HCT116 (cell line): ENCODE results near the gene CNTNAP5. TPM values are rescaled to one million over a fixed set of nuclear protein-coding genes. Genes with fewer than 3 reads are reported as not detected.

ENCODE experiments used
- ATAC-seq: fragments of 200-7000 bp; cut with Tn5 transposase; 2 replicates; pipeline ENCODE4 v1.9.1; 2020; ENCODE audit warnings: mild to moderate bottlenecking, moderate library complexity
- BruUV-seq: library from RNA; stranded (reverse); fragments of 400-500 nt; replicated peaks from 2 replicates; lab custom pipeline; 2021; lab: Mats Ljungman, UMichigan
- CTCF ChIA-PET: fragments of 300-600 bp; sonication (Branson Sonifier 250); formaldehyde crosslinking; loops from one replicate; lab custom pipeline; 2021; ENCODE audit warnings: antibody characterized with exemption; lab: Charles Lee
- POLR2A ChIA-PET: fragments of 300-600, 350-600 bp; sonication (Branson Sonifier 250); formaldehyde crosslinking; loops from one replicate; lab custom pipeline; 2021; ENCODE audit warnings: antibody characterized with exemption; lab: Charles Lee
- RAD21 ChIA-PET, 2 experiments: fragments of 300-600 bp; sonication (Branson Sonifier 250); formaldehyde crosslinking; loops; one replicate each; lab custom pipeline; 2023; ENCODE audit warnings: low total read pairs in 2 of 2; ENCODE audit not compliant: uncharacterized antibody in 2 of 2, unreplicated experiment in 2 of 2, low non-redundant PET in 1 of 2; lab: Charles Lee
- DNase-seq: peaks from one replicate; pipeline ENCODE4 v3.0.0-alpha.2; 2010; ENCODE audit warnings: low read depth, low spot score
- H2AFZ ChIP-seq: fragments of 200-600 bp; shearing (Covaris generic), sonication (generic); 2 replicates; pipeline ENCODE4 v1.6.1; 2017; ENCODE audit warnings: low read depth, mixed run types, mixed read lengths, antibody characterized with exemption, low read length; ENCODE audit not compliant: poor library complexity, severe bottlenecking
- H3K27ac ChIP-seq: 2 replicates; pipeline ENCODE4 v1.5.1; 2012; ENCODE audit warnings: low read depth, low read length
- H3K27me3 ChIP-seq: fragments of 200-600 bp; sonication (generic); 2 replicates; pipeline ENCODE4 v1.6.1; 2016; ENCODE audit warnings: mixed run types, low read length, mixed read lengths; ENCODE audit not compliant: insufficient read depth
- H3K36me3 ChIP-seq, 2 experiments: fragments of 200-500 bp in 1 of 2; fragments of 200-600 bp in 1 of 2; sonication (Bioruptor generic) in 1 of 2; sonication (generic) in 1 of 2; 2 replicates each; pipeline versions ENCODE4 v1.5.1 to v1.6.1; 2014 to 2016; ENCODE audit warnings: low read length in 2 of 2, inconsistent platforms in 1 of 2, mixed read lengths in 1 of 2, mixed run types in 1 of 2; ENCODE audit not compliant: insufficient read depth in 2 of 2, control insufficient read depth in 1 of 2
- H3K4me1 ChIP-seq, 2 experiments: fragments of 200-600 bp in 1 of 2; sonication (generic) in 1 of 2; 2 replicates each; pipeline versions ENCODE4 v1.5.1 to v1.6.1; 2012 to 2017; ENCODE audit warnings: low read length in 2 of 2, inconsistent platforms in 1 of 2, mild to moderate bottlenecking in 1 of 2, mixed read lengths in 1 of 2, mixed run types in 1 of 2, moderate library complexity in 1 of 2; ENCODE audit not compliant: insufficient read depth in 2 of 2, control insufficient read depth in 1 of 2
- H3K4me2 ChIP-seq: fragments of 200-600 bp; sonication (generic); 2 replicates; pipeline ENCODE4 v1.6.1; 2017; ENCODE audit warnings: mixed run types, low read length, mixed read lengths
- H3K4me3 ChIP-seq, 2 experiments: fragments of 200-600 bp in 1 of 2; sonication (generic) in 1 of 2; replicated peaks in 1 of 2; 2 replicates each; pipeline ENCODE4 v1.5.1; 2011 to 2016; ENCODE audit warnings: low read length in 2 of 2, control low read depth in 1 of 2, low read depth in 1 of 2, mild to moderate bottlenecking in 1 of 2, mixed read lengths in 1 of 2, mixed run types in 1 of 2
- H3K79me2 ChIP-seq: fragments of 200-600 bp; sonication (generic); 2 replicates; pipeline ENCODE4 v1.6.1; 2017; ENCODE audit warnings: mild to moderate bottlenecking, mixed run types, low read length, moderate library complexity, mixed read lengths; ENCODE audit not compliant: insufficient read depth
- H3K9ac ChIP-seq: fragments of 200-600 bp; sonication (generic); 2 replicates; pipeline ENCODE4 v1.6.1; 2016; ENCODE audit warnings: low read length, mixed read lengths
- H3K9me2 ChIP-seq: fragments of 200-600 bp; sonication (generic), shearing (Covaris generic); 2 replicates; pipeline ENCODE4 v1.6.1; 2017; ENCODE audit warnings: mixed run types, mild to moderate bottlenecking, moderate library complexity; ENCODE audit not compliant: insufficient read depth
- H3K9me3 ChIP-seq, 2 experiments: fragments of 200-500 bp in 1 of 2; fragments of 200-600 bp in 1 of 2; sonication (Bioruptor generic) in 1 of 2; sonication (generic) in 1 of 2; 2 replicates each; pipeline ENCODE4 v1.6.1; 2014 to 2017; ENCODE audit warnings: low read length in 2 of 2, mixed read lengths in 2 of 2, inconsistent platforms in 1 of 2, low read depth in 1 of 2, mild to moderate bottlenecking in 1 of 2, mixed run types in 1 of 2, moderate library complexity in 1 of 2; ENCODE audit not compliant: control insufficient read depth in 1 of 2, insufficient read depth in 1 of 2
- H4K20me1 ChIP-seq: fragments of 200-600 bp; sonication (generic), shearing (Covaris generic); 2 replicates; pipeline ENCODE4 v1.6.1; 2017; ENCODE audit warnings: mixed run types, mild to moderate bottlenecking, moderate library complexity; ENCODE audit not compliant: insufficient read depth
- CEBPB ChIP-seq: IDR thresholded peaks from 2 replicates; pipeline ENCODE4 v1.6.1; 2012; ENCODE audit warnings: low read depth
- EGR1 ChIP-seq: IDR thresholded peaks from 2 replicates; pipeline ENCODE4 v1.6.1; 2012; ENCODE audit warnings: low read depth
- ELF1 ChIP-seq: IDR thresholded peaks from 2 replicates; pipeline ENCODE4 v1.6.1; 2012; ENCODE audit warnings: low read depth, borderline replicate concordance
- EZH2phosphoT487 ChIP-seq: fragments of 200-600 bp; IDR thresholded peaks from 2 replicates; pipeline ENCODE4 v1.6.1; 2018; ENCODE audit warnings: antibody characterized with exemption, borderline replicate concordance
- POLR2AphosphoS5 ChIP-seq: IDR thresholded peaks from 2 replicates; pipeline ENCODE4 v1.6.1; 2011; ENCODE audit warnings: mild to moderate bottlenecking, low read depth, low read length, moderate library complexity
- SIN3A ChIP-seq: IDR thresholded peaks from 2 replicates; pipeline ENCODE4 v1.6.1; 2012; ENCODE audit warnings: low read depth
- SRF ChIP-seq: IDR thresholded peaks from 2 replicates; pipeline ENCODE4 v1.6.1; 2012; ENCODE audit warnings: low read depth
- ZNF274 ChIP-seq: fragments of 200-500 bp; sonication (Bioruptor generic); IDR thresholded peaks from 2 replicates; pipeline ENCODE4 v1.6.1; 2014; ENCODE audit warnings: mild to moderate bottlenecking, low read depth, low read length, inconsistent platforms
- intact Hi-C: fragments of 100-400 bp; cut with micrococcal nuclease; formaldehyde crosslinking; loops from 2 replicates; pipeline ENCODE4 v1.10.0; 2022
- total RNA-seq: library from RNA; stranded (reverse); gene quantifications from one replicate; pipeline ENCODE4 v1.2.1, GENCODE V29; 2021; ENCODE audit not compliant: unreplicated experiment
- TF ChIP-seq, protein P1 (sequence below): IDR thresholded peaks from 2 replicates; pipeline ENCODE4 v1.6.1; 2012
- TF ChIP-seq, protein P2 (sequence below): IDR thresholded peaks from 2 replicates; pipeline ENCODE4 v1.6.1; 2012
- TF ChIP-seq, protein P3 (sequence below): IDR thresholded peaks from 2 replicates; pipeline ENCODE4 v1.6.1; 2012; ENCODE audit warnings: low read depth
- TF ChIP-seq, protein P4 (sequence below), 3 experiments: fragments of 200-600 bp in 1 of 3; sonication (generic) in 1 of 3; IDR thresholded peaks in 2 of 3; conservative IDR thresholded peaks in 1 of 3; 2 replicates each; pipeline ENCODE4 v1.5.1; 2012 to 2017; ENCODE audit warnings: low read depth in 2 of 3, low read length in 2 of 3, antibody characterized with exemption in 1 of 3, borderline replicate concordance in 1 of 3, control low read depth in 1 of 3, mild to moderate bottlenecking in 1 of 3, mixed read lengths in 1 of 3, mixed run types in 1 of 3, moderate library complexity in 1 of 3; ENCODE audit not compliant: insufficient read depth in 1 of 3

The CNTNAP5 gene
- total RNA-seq, 1 experiment from 2014 or later, result not detected

DNA sequence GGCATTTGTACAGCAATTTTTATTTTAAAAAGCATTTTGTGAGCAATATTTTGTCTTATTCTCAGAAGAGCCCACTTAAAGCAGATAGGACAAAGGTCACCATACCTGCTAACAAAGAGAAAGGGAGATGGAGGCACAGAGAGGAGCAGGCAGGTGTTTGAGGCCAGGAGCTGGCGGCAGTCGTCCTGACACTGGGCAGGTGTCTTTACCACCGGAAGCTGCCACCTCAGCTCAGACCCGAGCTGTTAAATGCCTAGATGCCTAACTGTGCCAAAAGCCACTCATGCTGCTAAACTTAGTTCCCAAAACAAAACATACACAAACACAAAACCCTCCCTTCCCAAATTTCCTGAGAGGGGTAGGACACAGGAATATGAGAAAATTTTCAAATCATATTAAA, 120.9 kb downstream of the CNTNAP5 start:
- no TSS peak for BruUV-seq
- intact Hi-C loops, result no loop called here
- RAD21 ChIA-PET, result no interaction called here

DNA sequence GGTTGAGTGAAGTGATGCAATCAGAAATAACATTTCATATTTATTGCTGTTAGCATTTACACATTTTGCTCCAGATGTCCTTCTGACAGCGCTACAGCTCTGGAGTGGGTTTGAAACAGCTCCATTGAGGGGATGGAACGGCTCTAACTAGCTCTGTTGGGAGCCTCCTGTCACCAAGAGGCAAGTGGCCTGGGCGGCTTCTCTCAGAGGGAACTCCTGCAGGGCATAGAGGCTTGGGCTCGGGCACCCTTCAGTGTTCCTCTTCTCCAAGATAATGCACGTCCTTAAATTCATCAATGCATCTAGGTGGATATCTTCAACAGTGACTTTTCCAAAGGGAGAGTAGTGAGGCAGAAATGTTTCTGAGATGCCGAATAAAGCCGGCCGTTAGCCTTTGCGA, 122.5 kb downstream of the CNTNAP5 start:
- Histone ChIP-seq H3K9ac (no peak overlapping the region), H3K9me3 (peaks cover 8 to 13% of the 10 kb centered on the region in 2 experiments; a peak in 2 of 4 replicates), H3K4me2 (no peak overlapping the region), H3K9me2 (no peaks in the 10 kb centered on the region), H3K27ac (no peak overlapping the region), H3K36me3 (no peaks in the 10 kb centered on the region), H4K20me1 (no peaks in the 10 kb centered on the region), H3K4me1 (no peaks in the 10 kb centered on the region), H2AFZ (no peak overlapping the region), H3K4me3 (no peak overlapping the region), H3K27me3 (no peaks in the 10 kb centered on the region), H3K79me2 (no peaks in the 10 kb centered on the region)
- no TSS peak for BruUV-seq
- intact Hi-C loops, result no loop called here
- POLR2A ChIA-PET, result no interaction called here
- ATAC-seq, result no peak
- RAD21 ChIA-PET, result no interaction called here
- DNase-seq, result no peak
- CTCF ChIA-PET, result no interaction called here
- TF ChIP-seq ELF1, result no peak
- no peak for TF ChIP-seq EZH2phosphoT487
- TF ChIP-seq, protein P1, sequence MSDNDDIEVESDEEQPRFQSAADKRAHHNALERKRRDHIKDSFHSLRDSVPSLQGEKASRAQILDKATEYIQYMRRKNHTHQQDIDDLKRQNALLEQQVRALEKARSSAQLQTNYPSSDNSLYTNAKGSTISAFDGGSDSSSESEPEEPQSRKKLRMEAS, result no peak
- TF ChIP-seq, protein P2, sequence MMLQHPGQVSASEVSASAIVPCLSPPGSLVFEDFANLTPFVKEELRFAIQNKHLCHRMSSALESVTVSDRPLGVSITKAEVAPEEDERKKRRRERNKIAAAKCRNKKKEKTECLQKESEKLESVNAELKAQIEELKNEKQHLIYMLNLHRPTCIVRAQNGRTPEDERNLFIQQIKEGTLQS, result no peak
- TF ChIP-seq, protein P3, sequence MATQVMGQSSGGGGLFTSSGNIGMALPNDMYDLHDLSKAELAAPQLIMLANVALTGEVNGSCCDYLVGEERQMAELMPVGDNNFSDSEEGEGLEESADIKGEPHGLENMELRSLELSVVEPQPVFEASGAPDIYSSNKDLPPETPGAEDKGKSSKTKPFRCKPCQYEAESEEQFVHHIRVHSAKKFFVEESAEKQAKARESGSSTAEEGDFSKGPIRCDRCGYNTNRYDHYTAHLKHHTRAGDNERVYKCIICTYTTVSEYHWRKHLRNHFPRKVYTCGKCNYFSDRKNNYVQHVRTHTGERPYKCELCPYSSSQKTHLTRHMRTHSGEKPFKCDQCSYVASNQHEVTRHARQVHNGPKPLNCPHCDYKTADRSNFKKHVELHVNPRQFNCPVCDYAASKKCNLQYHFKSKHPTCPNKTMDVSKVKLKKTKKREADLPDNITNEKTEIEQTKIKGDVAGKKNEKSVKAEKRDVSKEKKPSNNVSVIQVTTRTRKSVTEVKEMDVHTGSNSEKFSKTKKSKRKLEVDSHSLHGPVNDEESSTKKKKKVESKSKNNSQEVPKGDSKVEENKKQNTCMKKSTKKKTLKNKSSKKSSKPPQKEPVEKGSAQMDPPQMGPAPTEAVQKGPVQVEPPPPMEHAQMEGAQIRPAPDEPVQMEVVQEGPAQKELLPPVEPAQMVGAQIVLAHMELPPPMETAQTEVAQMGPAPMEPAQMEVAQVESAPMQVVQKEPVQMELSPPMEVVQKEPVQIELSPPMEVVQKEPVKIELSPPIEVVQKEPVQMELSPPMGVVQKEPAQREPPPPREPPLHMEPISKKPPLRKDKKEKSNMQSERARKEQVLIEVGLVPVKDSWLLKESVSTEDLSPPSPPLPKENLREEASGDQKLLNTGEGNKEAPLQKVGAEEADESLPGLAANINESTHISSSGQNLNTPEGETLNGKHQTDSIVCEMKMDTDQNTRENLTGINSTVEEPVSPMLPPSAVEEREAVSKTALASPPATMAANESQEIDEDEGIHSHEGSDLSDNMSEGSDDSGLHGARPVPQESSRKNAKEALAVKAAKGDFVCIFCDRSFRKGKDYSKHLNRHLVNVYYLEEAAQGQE, result no peak
- no peak for TF ChIP-seq SIN3A
- TF ChIP-seq SRF, result no peak
- no peak for TF ChIP-seq POLR2AphosphoS5

More for the DNA sequence above, 120.9 kb downstream of the CNTNAP5 start:
- Histone ChIP-seq H4K20me1 (no peaks in the 10 kb centered on the region), H3K9ac (no peak overlapping the region), H3K4me1 (no peaks in the 10 kb centered on the region), H3K9me3 (peaks cover 0 to 7% of the 10 kb centered on the region in 2 experiments; a peak in 1 of 4 replicates), H3K79me2 (no peaks in the 10 kb centered on the region), H3K36me3 (no peaks in the 10 kb centered on the region), H2AFZ (no peak overlapping the region), H3K27ac (no peak overlapping the region), H3K4me3 (no peak overlapping the region), H3K4me2 (no peak overlapping the region), H3K9me2 (no peaks in the 10 kb centered on the region), H3K27me3 (no peaks in the 10 kb centered on the region)
- ChIA-PET CTCF (no interaction called here), POLR2A (no interaction called here)
- no peak for TF ChIP-seq ZNF274
- TF ChIP-seq, protein P4, sequence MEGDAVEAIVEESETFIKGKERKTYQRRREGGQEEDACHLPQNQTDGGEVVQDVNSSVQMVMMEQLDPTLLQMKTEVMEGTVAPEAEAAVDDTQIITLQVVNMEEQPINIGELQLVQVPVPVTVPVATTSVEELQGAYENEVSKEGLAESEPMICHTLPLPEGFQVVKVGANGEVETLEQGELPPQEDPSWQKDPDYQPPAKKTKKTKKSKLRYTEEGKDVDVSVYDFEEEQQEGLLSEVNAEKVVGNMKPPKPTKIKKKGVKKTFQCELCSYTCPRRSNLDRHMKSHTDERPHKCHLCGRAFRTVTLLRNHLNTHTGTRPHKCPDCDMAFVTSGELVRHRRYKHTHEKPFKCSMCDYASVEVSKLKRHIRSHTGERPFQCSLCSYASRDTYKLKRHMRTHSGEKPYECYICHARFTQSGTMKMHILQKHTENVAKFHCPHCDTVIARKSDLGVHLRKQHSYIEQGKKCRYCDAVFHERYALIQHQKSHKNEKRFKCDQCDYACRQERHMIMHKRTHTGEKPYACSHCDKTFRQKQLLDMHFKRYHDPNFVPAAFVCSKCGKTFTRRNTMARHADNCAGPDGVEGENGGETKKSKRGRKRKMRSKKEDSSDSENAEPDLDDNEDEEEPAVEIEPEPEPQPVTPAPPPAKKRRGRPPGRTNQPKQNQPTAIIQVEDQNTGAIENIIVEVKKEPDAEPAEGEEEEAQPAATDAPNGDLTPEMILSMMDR (IDR thresholded peaks at IDR 0.05 in 2 of 3, conservative IDR thresholded peaks at IDR 0.05 in 1 of 3; ENCODE audit: borderline replicate concordance in 1 of 3, insufficient read depth in 1 of 3, low read depth in 2 of 3, low read length in 2 of 3), result no peak
- TF ChIP-seq CEBPB, result no peak
- TF ChIP-seq EGR1, result no peak
- no peak for TF ChIP-seq ELF1
- no peak for DNase-seq
- ATAC-seq, result no peak
